SKM-1 (cell line): ENCODE measurements around the gene CNST.
"Not testable (repeated sequence)": the region's sequence is repeated elsewhere in the genome, so short reads cannot be mapped to it uniquely, and the experiment has no call there.

ENCODE experiments used
- DNase-seq: peaks from one replicate; lab custom pipeline; 2025; ENCODE audit not compliant: unreplicated experiment; lab: John Stamatoyannopoulos, UW

The CNST gene

DNA sequence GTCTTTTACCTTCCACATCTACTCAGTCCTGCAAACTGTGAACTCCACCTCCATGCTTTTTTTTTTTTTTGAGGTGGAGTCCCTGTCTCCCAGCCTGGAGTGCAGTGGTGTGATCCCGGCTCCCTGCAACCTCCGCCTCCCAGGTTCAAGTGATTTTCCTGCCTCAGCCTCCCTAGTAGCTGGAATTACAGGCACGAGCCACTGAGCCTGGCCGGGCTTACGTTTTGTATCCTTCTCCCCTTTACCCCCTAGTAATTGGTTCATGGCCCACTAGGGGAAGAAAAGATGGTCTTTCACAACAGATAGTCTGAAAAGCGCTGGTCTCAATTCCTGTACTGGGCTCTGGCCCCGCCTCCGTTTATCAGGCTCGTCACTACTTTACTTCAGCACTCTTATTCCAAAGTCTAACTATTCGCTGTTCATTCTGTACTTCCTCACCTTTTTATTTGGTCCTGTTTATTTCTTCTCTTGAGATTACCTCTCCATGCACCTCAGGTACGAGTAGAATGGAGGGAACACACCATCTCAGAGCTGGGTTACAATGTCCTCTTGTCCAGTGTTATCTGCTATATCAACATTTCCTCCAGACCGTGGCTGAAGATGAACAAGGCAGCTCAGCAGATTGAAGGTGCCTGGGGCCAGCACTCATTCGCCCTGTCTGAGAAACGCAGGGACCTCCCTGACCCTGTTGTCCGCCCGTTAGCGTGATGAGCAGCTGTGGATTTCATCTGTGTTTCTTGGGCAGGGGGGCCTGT is 16.2 kb downstream of the CNST start:
- DNase-seq: no peak

DNA sequence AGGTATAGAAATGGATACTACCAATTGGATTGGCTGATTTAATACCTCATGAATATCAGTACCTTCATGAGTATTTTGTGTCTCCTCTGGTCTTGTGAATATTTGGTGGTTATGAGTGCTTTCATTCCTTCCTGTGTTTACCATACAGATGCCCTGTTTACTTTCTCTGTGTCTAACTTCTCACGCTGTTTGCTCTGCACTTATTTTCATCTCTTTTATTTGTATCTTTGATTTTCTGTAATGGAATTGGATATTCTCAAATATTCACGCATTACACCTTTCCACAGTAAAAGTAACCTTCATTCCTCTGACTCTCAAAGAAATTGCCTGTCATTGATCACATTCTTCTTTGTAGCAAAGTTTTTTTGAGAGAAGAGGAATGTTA is 16.8 kb downstream of the CNST start:
- no peak for DNase-seq

DNA sequence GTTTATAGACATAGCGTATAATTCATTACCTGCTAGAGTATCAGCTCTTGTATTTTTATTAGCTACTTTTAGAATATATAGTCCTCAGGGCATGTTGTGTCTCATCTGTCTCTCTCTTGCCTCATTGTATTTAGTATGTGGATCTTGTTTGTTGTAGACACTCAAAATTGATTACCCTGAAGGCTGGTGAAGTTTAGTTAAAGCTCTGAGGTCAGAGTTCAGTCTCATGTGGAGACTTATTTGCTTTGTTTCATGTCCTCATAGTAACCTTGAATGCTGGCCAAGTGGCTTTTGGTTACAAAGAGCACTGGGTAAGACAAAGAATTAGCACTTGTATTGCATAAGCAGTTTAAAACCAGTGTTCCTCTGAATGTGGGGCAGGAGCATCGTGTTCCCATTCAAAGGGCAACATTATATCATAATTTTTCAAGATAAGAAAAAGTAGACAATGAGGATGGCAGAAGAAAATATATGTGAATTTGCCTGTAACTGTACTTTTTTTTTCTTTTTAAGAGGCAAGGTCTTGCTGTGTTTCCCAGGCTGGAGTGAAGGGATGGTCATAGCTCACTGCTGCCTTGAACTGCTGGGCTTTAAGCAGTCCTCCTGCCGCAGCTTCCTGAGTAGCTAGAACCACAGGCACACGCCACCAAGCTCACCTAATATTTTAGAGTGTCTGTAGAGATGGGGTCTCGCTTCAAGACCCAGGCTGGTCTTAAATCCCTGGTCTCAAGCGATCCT is 17.4 kb downstream of the CNST start:
- no peak for DNase-seq

DNA sequence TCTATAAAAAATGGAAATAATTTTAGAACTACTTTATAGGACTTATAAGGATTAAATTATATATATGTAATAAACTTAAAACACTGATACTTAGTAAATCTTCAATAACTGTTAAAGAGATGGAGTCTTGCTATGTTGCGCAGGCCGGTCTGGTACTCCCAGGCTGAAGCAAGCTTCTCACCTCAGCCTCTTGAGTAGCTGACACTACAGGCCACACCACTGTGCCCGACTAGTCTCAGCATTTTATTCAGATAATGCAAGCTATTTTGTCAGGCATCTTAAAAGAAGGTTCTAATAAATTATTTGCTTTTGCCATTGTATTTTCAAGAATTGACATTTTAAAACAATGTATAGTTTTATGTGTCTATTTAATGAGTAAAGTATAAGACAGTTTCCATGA is 20.8 kb downstream of the CNST start:
- no peak for DNase-seq

DNA sequence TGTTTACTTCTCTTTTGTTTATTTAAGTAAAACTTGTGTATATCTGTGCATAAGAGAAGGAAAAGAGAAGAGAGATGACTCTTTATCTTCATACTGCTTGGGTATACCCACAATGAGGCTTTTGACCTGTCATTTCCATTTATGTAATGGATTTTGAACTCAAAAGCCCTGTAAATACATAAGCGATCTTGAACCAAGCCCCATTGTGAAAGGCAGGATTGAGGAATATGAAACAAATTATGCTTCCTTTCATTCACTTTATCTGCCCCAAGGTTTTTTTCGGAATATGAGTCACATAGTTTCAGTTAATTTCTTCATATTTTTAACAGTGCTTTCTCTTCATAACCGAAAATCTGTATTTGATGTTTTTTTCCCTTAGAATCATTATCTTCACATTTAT is 21.4 kb downstream of the CNST start:
- DNase-seq: no peak

DNA sequence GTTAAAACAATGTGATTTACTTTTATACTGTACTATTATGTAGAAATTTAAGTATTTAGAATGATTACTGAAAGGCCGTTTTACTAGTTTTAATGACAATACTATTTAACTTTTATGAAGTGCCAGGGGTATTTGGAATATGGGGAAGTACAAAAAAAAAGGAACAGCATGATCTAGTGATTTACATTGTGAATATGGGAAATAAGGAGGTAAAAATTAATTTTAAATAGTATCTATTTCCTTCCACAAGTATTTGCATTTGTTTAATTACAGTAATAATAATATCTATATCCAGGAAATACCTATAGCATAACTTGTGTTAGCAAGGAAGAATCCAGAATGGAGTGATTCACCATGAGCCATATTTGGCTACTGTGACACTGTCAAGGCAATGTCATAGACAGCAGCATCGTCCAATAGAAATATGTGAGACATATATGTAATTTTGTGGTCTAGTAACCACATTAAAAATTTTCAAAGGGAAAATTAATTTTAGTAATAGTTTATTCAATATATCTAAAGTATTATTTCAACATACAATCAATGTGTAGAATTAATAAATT is 22.0 kb downstream of the CNST start:
- DNase-seq: no peak

DNA sequence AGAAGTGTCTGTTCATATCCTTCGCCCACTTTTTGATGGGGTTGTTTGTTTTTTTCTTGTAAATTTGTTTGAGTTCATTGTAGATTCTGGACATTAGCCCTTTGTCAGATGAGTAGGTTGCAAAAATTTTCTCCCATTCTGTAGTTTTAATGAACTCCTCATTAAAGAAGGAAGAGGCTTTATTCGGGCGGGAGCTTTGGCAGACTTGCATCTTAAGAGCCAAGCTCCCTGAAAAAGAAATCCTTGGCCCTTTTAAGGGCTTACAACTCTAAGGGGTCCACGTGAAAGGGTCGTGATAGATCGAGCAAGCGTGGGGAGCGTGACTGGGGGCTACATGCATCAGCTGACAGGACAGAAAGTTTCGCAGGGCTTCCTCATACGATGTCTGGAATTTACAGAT is 23.7 kb downstream of the CNST start:
- not testable (repeated sequence) for DNase-seq

DNA sequence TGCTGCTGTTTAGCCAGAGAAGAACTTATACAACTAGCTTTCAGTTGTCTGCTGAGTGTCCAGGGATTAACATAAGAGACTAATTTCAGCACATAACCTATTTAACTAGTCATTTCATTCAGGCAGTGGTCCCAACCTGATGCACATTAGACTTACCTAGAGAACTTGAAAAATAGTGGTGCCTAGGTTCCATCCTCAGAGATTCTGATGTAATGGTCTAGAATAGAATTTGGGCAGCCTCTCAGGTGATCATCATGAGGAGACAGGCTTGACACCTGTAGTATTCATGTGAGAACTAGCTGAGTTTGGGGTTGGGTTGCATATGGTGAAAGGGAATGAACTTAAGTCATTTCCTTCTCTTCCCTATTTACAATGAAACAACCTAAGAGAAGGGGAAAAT is 24.8 kb downstream of the CNST start:
- DNase-seq: no peak

DNA sequence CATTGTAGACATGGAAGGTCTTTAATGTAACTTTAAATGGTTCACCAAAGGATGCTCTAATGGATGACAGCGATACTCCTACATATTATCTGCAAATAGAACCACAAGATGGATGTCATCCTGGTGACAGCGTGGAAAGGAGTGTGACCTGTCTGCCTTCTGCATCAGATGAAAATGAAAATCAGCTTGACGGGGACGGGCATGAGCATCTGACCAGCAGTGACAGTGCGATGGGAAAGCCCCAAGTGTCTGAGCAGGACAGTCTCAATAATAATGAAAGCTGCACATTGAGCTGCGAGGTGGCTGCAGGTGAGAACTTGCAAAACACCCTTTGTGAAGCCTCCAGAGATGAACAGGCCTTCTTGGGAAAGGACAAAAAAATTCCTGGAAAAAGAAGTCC is 25.2 kb downstream of the CNST start:
- no peak for DNase-seq

DNA sequence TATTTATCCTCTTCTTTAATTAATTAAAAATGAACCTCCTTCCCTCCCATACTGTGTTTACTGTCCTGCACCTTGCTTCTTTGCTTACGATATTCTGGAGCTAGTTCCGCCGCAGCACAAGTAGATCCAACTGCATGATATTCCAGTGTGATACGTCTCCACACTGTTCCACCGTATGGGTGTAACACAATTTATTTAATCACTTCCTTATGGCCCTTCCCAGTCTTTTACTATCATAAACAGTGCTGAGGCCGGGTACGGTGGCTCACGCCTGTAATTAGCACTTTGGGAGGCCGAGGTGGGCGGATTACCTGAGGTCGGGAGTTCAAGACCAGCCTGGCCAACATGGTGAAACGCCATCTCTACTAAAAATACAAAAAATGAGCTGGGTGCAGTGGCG is 25.7 kb downstream of the CNST start:
- DNase-seq: no peak

DNA sequence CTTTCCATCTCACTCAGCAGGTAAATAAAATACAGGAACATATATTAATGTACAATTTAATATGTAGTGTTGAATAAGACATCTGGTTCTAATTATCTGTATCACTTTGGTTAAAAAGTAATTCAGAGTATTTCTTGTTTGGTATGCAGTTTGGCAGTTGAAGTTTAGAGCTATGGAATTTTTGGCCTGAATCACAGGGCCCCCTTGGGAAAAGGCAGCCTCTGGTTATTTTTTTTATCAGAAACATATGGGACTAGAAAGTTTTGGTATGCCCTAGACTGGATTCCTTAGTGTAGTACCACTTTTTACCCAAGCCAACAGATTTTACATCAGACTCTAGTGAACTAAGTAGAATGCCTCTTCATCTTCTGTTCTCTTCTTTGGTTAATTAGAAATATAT is 26.4 kb downstream of the CNST start:
- DNase-seq: no peak

DNA sequence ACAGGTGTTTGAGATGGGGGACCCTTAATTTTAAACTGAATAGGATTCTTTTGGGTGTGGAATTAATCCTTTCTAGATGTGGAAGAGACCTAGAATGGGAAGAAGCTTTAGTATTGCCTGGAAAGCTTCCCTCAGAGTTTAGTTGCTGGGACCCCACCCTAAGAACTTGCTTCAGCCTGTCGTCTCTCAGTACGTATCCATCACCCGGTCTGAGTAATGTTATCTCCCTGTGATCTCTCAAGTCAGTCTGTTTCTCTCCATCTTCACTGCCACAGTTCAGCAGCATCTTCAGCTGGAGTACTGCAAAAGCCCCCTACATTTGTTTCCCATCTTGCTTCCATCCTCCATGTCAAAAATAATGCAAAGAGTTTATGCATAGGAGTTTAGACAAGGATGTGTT is 28.9 kb downstream of the CNST start:
- no peak for DNase-seq

DNA sequence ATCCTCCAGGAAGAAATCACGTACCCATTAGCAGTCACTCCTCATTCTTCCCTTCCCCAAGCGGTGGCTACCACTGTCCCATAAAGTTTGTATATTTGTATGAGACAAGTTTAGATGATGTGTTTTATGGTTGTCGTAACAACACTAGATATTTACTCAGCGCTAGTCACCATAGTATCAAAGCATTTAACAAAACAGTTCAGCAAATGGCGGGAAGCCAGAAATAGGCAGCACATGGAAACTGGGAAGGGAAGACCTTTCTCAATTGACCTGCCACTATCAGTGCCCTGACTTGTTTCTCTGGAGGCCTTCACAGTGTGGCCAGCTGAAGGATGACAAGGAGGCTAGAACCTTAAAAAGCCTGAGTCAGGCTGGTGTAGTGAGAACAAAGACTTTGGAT is 31.1 kb downstream of the CNST start:
- DNase-seq: no peak

DNA sequence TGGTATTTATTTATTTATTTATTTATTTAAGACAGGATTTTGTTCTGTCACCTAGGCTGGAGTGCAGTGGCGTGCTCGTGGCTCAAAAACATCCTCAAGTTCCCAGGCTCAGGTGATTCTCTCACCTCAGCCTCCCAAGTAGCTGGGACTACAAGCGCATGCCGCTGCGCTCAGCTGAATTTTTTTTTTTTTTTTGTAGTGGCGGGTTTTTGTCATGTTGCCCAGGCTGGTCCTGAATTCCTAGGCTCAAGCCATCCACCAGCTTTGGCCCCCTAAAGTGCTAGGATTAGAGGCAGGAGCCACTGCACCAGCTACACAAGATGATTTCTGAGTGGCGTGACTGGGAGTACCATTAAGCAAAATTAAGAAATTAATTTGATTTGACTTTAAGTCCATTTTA is 31.7 kb downstream of the CNST start:
- DNase-seq: no peak

DNA sequence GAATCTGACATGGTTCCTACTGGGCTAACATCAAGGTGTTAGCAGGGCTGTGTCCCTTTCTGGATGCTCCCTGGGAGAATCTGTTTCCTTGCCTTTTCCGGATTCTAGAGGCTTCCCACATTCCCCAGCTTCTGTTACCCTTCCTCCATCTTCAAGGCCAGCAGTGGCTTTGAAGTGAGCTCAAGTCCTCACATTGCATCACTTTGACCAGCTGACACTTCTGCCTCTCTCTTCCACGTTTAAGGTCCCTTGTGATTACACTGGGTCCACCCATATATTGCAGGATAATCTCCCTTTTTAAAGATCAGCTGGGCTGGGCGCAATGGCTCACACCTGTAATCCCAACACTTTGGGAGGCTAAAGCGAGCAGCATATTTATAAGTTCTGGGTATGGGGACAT is 33.1 kb downstream of the CNST start:
- no peak for DNase-seq

DNA sequence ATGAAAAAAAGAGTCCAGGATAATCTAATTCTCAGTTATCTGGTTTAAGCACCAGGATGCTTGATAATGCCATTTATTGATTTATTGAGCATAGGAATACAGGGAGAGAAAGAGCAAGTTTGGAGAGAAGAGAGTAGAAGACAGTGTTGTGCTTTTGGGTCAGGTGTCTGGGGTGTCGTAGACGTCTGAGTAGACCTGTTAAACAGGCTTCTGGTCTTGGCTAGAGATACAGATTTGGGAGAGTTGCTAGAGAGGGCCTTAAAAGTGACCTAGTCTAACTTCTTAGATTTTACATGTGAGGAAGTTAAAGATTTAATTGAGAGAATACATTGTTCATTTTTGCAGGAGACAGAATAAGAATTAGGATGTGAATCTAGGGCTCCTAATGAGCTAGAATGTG is 34.3 kb downstream of the CNST start:
- no peak for DNase-seq

DNA sequence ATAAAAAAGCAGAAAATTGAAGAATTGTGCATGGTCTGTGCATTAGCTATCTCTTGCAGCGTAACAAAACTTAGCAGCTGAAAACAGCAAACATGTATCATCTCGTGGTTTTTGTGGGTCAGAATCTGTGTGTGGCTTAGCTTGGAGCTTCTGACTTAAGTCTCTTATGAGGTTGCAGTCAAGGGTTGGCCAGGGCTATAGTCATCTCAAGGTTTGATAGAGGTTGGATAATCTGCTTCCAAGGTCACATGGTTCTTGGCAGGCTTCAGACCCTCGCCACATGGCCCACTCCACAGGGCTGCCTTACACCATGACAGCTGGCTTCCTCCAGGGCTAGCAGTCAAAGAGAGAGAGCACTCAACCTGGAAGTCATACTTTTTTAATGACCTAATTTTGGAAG is 35.9 kb downstream of the CNST start:
- no peak for DNase-seq

DNA sequence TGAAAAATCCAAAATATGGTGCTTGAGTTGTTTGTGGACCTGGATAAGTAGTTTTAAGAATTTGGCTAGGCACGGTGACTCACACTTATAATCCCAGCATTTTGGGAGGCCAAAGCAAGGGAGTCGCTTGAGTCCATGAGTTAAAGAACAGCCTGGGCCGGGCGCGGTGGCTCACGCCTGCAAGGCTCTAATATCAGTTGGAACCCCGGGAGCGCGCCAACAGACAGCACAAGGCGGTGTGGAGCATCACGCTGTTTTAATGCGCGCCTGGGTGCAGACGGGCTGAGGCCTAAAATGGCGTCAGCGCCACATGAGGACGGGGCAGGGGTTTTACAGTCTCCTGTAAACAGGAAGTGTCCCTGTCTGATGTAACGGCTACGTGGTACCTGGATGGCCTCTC is 39.0 kb downstream of the CNST start:
- not testable (repeated sequence) for DNase-seq

DNA sequence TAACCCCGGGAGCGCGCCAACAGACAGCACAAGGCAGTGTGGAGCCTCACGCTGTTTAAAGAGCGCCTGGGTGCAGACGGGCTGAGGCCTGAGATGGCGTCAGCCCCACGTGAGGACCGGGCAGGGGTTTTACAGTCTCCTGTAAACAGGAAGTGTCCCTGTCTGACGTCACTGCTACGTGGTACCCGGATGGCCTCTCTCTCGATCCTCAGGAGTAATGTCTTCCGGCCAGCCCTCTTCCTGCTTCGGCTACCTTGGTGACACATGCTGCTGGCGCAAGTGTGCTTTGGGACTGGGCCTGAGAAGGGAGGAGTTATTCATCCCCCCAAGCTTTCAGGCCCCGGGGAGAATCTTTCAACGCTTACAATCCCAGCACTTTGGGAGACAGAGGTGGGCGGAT is 41.2 kb downstream of the CNST start:
- DNase-seq: no peak

DNA sequence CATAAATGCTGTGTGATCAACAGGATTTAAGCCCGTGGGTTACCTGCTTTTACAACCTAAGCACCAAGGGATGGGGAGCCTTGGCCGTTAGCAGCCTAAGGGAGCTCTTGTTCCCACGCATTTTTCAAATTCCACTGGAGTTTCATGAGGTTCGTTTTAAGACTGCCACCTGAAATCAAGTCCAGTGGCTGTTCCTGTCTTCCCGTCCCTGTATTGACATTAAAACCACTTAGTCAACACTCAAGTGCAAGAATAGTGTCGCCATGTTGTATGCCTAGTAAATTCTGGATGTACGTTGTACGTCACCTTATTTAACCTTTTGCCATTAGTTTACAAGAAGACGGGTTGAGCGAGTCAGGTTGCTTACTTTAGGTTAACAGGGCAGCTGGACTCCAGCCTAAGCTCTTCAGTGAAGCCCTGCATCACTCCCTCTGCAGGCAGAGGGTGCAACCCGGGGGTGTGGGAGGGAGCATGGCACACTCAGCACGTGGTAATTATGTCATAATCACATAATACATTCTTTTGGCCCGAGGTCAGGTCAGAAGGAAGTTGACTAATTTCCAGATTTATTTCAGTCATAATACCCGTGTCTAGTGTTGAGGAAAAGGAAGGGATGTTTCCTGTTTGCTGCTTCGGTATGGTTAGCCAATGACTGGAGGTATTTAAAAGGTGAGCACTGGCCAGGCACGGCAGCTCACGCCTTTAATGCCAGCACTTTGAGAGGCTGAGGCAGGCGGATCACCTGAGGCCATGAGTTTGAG is 42.5 kb downstream of the CNST start:
- peak; percentile 98 for DNase-seq

DNA sequence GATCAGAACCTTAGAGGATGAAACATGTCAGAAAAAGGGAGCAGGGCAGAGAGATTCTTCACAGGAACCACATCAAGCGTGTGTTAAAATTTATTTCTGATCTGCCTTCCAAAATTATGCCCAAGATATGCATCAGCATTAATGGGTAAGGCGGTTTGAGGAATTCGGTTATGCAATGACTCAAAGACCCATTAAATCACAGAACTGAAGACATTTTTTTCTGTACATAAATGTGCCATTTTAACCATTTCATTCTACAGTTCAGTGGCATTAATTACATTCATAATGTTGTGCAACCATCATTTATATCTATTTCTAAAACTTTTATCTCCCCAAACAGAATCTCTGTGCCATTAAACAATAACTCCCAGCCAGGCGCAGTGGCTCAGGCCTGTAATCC is 43.4 kb downstream of the CNST start:
- DNase-seq: no peak
